NCI-H1105 (cell line): ENCODE results near the gene NCKAP5L.
"Not testable (repeated sequence)": the region's sequence is repeated elsewhere in the genome, so short reads cannot be mapped to it uniquely, and the experiment has no call there.

ENCODE experiments used
- DNase-seq: peaks from one replicate; lab custom pipeline; 2025; lab: John Stamatoyannopoulos, UW

Gene NCKAP5L

GRCh38 chr12:49777341-49777740 lies 50.9 kb downstream of the NCKAP5L start:
- no peak for DNase-seq

DNA sequence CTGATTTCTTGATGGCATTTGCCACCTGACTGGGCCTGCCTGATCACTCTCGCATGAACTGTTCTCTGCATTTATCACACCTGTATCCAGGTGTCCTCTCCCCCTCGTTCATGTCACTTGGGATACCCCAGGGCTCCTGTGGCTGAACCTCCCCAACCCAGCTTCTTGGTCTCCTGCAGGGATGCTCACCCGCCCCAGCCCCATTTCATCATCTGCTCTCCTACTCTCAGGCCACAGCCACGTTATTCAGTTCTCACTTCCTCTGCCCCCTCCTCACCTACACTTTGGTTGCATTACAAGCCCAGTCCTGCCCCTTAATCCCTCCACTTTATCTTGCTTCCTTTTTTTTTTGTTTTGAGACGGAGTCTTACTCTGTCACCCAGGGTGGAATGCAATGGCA lies 51.4 kb downstream of the NCKAP5L start:
- DNase-seq = no peak

DNA sequence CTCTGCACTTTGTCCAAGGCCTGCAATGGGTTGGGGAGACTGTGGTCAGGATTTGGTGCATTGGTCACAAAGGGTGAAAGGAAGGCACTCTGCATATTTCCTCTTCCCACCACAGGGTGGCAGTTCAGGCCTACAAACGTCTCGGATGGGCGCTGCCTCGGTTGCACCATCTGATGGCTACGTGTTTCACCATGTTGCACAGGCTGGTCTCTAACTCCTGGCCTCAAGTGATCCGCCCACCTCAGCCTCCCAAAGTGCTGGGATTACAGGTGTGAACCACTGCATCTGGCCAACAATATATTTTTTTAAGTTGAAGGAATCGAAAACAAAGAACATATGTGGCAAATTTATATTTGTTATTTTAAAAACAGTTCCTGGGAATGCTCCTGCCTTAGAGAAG lies 51.8 kb downstream of the NCKAP5L start:
- DNase-seq = no peak

DNA sequence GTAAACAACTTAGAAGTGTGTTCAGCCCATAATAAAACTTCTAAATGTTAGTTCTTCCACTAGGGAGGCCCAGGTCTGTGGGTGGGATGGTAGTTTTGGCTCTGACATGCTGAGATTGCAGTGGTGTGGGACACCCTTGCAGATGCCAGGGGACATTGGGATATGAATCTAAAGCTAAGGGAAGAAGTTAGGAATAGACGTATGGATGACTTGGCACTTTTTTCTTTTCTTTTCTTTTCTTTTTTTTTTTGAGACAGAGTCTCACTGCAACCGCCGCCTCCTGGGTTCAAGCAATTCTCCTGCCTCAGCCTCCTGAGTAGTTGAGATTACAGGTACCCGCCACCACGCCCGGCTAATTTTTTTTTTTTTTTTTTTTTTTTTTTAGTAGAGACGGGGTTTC lies 55.1 kb downstream of the NCKAP5L start:
- not testable (repeated sequence) for DNase-seq

GRCh38 chr12:49767333-49767732 lies 60.9 kb downstream of the NCKAP5L start:
- no peak for DNase-seq

DNA sequence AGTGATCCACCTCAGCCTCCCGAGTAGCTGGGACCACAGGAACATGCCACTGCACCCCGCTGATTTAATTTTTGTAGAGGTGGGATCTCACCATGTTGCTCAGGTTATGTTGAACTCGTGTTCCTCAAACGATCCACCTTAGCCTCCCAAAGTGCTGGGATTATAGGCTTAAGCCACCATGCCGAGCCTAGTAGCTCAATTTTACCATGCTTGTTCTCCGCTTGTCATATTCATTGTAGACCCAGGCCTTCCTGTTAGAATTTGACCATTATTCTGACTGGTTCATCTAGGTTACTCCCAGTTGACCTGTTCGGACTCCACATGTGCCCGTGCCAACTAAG lies 62.1 kb downstream of the NCKAP5L start:
- no peak for DNase-seq

DNA sequence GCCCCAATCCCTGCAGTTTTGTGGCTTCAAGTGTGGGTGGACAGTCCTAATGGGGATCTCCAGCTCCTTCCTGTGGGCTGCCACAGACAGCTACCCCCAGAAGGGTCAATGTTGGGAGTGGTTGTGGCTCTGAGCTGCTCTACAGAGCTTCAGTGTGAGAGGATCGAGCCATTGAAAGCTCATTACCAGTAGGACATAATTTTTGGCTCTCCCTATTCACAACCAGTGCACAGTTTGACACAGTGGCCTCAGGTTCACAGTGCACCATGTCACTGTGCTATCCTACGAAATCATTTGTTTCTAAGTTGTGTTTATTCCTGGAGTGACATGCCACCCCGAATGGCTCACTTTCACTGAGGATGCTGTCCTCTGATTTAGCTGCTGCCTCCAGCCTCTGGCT lies 64.1 kb downstream of the NCKAP5L start:
- no peak for DNase-seq

DNA sequence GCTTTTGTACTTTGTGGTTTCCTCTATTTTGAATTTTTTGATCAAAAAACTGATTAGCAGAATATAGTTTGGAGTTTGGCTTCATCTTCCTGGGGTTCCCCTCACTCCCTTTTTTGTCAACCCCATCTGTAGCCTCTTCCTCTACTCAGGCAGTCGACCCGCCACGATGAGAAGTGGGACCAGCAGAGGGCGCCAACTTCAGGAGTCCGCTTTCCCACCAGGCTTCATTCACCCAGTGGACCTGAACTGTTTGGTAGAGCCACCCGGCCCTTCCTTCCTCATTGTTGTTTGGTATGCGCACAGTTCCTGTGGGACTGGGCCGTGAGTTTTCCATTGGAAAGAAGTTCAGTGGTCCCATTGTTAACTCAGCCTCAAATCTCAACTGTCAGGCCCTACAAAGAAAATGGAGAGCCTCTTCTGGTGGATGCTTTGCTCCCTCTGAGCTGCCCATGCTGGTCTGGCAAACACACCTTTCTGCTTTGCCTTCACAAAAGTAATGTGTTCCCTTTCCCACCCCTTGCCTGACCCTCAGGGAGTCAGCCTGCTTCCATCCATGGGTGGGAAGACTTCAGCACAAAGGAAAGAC lies 65.1 kb downstream of the NCKAP5L start:
- DNase-seq = no peak

- no peak for DNase-seq
Observed at GRCh38 chr12:49762468-49762847, 65.8 kb downstream of the NCKAP5L start.

GRCh38 chr12:49761677-49762467 lies 66.3 kb downstream of the NCKAP5L start:
- DNase-seq = no peak

DNA sequence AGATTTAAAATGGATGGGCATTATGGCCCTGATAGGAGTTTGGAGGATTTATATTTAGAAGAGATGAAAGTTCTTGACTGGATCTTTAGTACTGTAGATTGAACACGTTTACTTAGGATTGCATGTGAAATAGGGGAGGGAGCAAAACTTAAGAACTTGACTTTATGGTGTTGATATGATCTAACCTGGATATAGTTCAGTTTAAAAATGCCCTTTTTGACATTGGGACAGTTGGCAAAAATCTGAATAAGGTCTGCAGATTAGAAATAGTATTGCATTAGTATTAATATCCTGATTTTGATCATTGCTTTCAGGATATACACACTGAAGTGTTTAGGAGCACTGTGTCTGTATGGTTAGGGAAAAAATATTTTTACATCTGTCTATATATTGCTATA lies 77.2 kb downstream of the NCKAP5L start:
- DNase-seq = no peak

DNA sequence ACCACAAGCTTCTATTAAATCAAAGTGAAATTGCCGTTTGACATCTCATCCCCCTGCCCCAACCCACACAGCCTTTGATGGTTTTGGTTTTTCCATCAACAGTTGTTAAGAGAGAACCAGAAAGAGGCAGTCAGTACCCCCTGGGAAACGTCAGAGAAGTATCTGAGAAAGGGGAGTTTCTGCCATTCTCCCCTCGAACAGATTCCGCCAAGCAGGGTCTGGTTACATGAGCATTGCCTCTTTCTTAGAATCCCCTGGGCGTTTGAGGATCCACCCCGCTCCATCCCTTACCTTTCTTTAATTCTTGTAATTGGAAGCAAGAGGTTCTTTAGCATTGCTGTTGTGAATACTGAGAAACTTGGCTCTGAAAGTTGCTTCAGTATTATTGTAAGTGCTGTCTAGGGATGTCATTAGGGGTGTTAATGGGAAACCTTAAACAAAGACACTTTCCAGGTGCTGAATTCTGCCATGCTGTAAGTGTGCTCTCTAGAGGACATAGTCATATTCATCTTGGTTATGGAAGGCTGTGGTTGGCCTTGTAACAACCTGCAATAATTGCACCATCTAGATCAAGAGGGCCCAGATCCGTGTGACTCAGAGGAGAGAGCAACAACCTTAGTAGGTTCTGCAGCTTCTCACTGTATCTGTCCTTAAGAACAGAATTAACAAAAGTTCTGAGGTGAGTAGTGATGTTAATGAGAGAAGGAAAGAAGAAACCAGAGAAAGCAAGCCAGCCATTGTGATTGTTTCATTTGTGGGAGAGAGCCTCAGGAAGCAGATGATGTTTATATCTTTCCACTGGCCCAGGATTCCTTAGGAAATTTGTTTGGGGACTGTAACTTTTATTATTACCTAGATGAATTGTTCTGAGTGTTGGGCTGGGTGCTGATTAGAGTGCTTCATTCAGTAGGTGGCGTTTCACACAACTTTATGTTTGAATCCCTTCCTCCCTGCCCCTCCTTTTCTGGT lies 77.9 kb downstream of the NCKAP5L start:
- DNase-seq = no peak

DNA sequence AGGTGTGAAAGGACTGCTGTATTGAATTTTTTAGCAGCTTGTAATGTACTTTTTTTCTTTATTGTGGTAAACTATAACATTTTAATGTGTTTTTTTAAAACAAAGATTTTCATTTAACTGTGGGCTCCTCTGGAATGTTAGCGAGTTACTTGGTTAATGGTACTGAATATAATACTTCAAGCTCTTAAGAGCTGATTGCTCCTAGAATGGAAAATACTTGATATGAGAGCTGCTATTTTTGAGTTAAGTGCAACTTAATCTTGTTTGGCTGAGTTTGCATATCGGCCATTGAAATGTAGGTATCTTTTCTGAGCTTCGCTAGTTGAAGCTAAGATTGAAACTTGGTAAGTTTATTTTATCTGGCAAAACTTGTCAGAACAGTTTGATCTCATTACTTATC lies 79.4 kb downstream of the NCKAP5L start:
- DNase-seq = no peak

- no peak for DNase-seq
Observed at GRCh38 chr12:49748306-49748705, 79.9 kb downstream of the NCKAP5L start.

DNA sequence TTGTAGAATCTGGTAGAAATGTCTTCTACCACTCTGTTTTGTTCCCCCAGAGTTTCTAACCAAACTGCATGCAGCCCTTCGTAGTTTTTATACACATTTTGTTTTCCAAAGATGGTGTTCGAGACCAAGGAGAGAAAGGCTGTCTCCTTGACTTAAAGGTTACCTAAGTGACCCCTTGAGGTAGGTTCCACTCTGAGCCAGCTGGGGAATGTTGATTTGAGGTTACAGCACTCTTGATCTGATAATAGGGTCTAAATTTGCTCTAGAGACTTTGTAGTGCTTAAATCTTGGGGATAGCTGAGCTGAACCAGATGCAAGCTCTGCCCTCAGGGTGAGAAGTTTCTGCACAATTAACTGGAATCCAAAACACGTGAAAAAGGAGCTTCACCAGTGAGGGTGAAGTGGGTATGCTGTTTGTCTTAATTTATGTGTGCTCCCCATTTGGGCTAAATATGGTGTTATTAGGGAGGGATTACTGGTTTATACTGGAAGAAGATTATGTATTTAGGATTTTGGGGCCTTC lies 83.8 kb downstream of the NCKAP5L start:
- no peak for DNase-seq

DNA sequence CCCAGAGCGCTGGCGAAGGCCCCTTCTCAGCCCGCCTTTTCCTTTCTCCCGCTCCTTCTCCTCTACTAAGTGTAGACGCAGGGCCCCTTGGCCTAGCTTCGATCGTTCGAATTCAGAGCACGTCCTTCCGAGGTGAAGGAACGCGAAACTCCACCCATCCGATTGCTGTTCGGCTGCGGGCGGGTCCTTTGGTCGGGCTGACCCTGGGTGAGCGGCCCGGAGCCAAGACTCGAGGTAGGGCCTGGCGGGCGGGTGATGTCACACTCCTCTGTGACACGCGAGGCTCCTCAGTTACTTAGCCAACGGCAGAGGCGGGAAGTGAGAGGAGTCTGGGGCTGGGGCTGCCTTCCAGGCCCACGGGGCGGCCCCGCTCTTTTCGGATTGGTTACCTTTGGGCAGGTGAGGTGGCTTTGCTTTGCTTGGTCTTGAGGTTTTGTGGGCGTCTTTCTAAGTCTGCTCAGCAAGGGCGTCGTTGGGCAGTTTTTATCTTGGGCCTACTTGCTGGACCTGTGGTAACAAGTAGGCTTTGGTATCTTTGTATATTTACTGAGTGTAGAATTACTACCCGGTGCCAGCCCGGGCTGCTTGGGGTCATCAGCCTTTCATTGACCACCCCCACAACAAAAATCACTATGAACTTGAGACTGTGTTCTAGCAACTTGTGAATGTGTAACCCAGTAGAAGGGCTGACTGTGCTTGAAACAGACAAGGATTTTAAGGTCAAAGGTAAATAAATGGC lies 86.2 kb downstream of the NCKAP5L start:
- peak; percentile 26 for DNase-seq
